Endothelial cell of umbilical vein (primary cell): Measurements from ENCODE around the gene ITGA8. TPM values are rescaled to one million over a fixed set of nuclear protein-coding genes. Genes with fewer than 3 reads are reported as not detected.

Experiments used
- BruUV-seq: library from RNA; stranded (reverse); fragments of 400-500 nt; replicated peaks from 2 replicates; lab custom pipeline; 2021; lab: Mats Ljungman, UMichigan
- CTCF ChIA-PET: fragments of 300-600, 350-600 bp; sonication (Branson Sonifier 250); formaldehyde crosslinking; loops from one replicate; lab custom pipeline; 2021; ENCODE audit warnings: antibody characterized with exemption, inconsistent platforms; lab: Charles Lee
- POLR2A ChIA-PET: fragments of 300-600, 350-600 bp; sonication (Branson Sonifier 250); formaldehyde crosslinking; loops from one replicate; lab custom pipeline; 2021; ENCODE audit warnings: antibody characterized with exemption, inconsistent platforms; lab: Charles Lee
- DNase-seq: peaks from one replicate; pipeline ENCODE4 v3.0.0-alpha.2; 2011; ENCODE audit warnings: low read depth, low spot score
- FAIRE-seq: peaks from 2 replicates; lab custom pipeline; 2011; peaks lifted over from hg19 to GRCh38; lab: Jason Lieb, UNC
- H2AFZ ChIP-seq: 2 replicates; pipeline ENCODE4 v1.6.0; 2012; ENCODE audit warnings: low read depth, low read length, control low read depth, inconsistent platforms
- H3K27ac ChIP-seq: 2 replicates; pipeline ENCODE4 v1.5.1; 2011; ENCODE audit warnings: low read depth, mild to moderate bottlenecking, control low read depth, low read length, moderate library complexity; ENCODE audit not compliant: insufficient read depth
- H3K27me3 ChIP-seq, 2 experiments: 2 replicates each; pipeline versions ENCODE4 v1.6.0 to v1.6.1; 2011; ENCODE audit warnings: low read length in 2 of 2, mixed read lengths in 1 of 2; ENCODE audit not compliant: control insufficient read depth in 2 of 2, insufficient read depth in 2 of 2
- H3K36me3 ChIP-seq, 2 experiments: 2 replicates in 1 of 2; 3 replicates in 1 of 2; pipeline ENCODE4 v1.5.1; 2011; ENCODE audit warnings: low read length in 2 of 2, mild to moderate bottlenecking in 1 of 2, moderate library complexity in 1 of 2; ENCODE audit not compliant: control insufficient read depth in 2 of 2, insufficient read depth in 2 of 2; ENCODE audit errors: extremely low read depth in 1 of 2
- H3K4me1 ChIP-seq: 3 replicates; pipeline ENCODE4 v1.5.1; 2011; ENCODE audit warnings: mild to moderate bottlenecking, low read length; ENCODE audit not compliant: control insufficient read depth, insufficient read depth; ENCODE audit errors: extremely low read depth
- H3K4me2 ChIP-seq: 2 replicates; pipeline ENCODE4 v1.6.1; 2011; ENCODE audit warnings: low read length, control low read depth, mixed read lengths; ENCODE audit not compliant: insufficient read depth
- H3K4me3 ChIP-seq, 3 experiments: fragments of 200-600 bp in 1 of 3; sonication (generic), shearing (Covaris generic) in 1 of 3; replicated peaks in 1 of 3; 2 replicates each; pipeline ENCODE4 v1.5.1; 2011 to 2016; ENCODE audit warnings: control low read depth in 3 of 3, low read length in 3 of 3, mild to moderate bottlenecking in 2 of 3, inconsistent platforms in 1 of 3, low read depth in 1 of 3, moderate library complexity in 1 of 3; ENCODE audit not compliant: insufficient read depth in 1 of 3
- H3K79me2 ChIP-seq: 2 replicates; pipeline ENCODE4 v1.6.0; 2012; ENCODE audit warnings: low read length, inconsistent platforms; ENCODE audit not compliant: control insufficient read depth, insufficient read depth
- H3K9ac ChIP-seq: replicated peaks from 2 replicates; pipeline ENCODE3; 2011; ENCODE audit warnings: low read length, control low read depth; ENCODE audit not compliant: insufficient read depth; ENCODE audit errors: extremely low read depth
- H3K9me1 ChIP-seq: replicated peaks from 3 replicates; pipeline ENCODE4 v1.6.0; 2011; ENCODE audit warnings: mild to moderate bottlenecking, low read length; ENCODE audit not compliant: control insufficient read depth, insufficient read depth; ENCODE audit errors: extremely low read depth
- H3K9me3 ChIP-seq: replicated peaks from 2 replicates; pipeline ENCODE4 v1.5.1; 2012; ENCODE audit warnings: low read length, inconsistent platforms; ENCODE audit not compliant: control insufficient read depth, insufficient read depth
- H4K20me1 ChIP-seq: replicated peaks from 2 replicates; pipeline ENCODE3; 2011; ENCODE audit warnings: mild to moderate bottlenecking, low read length; ENCODE audit not compliant: control insufficient read depth, insufficient read depth; ENCODE audit errors: extremely low read depth
- CTCF ChIP-seq, 2 donors: IDR thresholded peaks; 1 replicate in 1 of 2; 2 replicates in 1 of 2; pipeline ENCODE4 v1.5.1; 2011; ENCODE audit warnings: low read length in 2 of 2, mild to moderate bottlenecking in 2 of 2, moderate library complexity in 2 of 2, control low read depth in 1 of 2, inconsistent platforms in 1 of 2, low read depth in 1 of 2; ENCODE audit not compliant: insufficient read depth in 1 of 2; ENCODE audit errors: extremely low read depth in 1 of 2
- EZH2 ChIP-seq: IDR thresholded peaks from 2 replicates; pipeline ENCODE4 v1.6.1; 2012; ENCODE audit warnings: borderline replicate concordance, low read depth, mild to moderate bottlenecking, moderate library complexity, low read length, inconsistent platforms; ENCODE audit not compliant: severe bottlenecking
- FOS ChIP-seq: IDR thresholded peaks from 2 replicates; pipeline ENCODE4 v1.6.1; 2011; ENCODE audit warnings: mild to moderate bottlenecking, low read length, moderate library complexity, borderline replicate concordance; ENCODE audit not compliant: insufficient read depth
- GATA2 ChIP-seq: IDR thresholded peaks from 2 replicates; pipeline ENCODE4 v1.7.0; 2011; ENCODE audit warnings: low read depth, mild to moderate bottlenecking, moderate library complexity, mixed read lengths, low read length; ENCODE audit not compliant: insufficient read length, insufficient read depth
- JUN ChIP-seq: IDR thresholded peaks from 2 replicates; pipeline ENCODE4 v1.6.1; 2011; ENCODE audit warnings: borderline replicate concordance, low read depth; ENCODE audit not compliant: insufficient read length, insufficient read depth
- MYC ChIP-seq: IDR thresholded peaks from one replicate; pipeline ENCODE4 v1.6.1; 2011; ENCODE audit warnings: mild to moderate bottlenecking, low read depth, low read length
- POLR2A ChIP-seq: IDR thresholded peaks from 2 replicates; pipeline ENCODE4 v1.6.1; 2012; ENCODE audit warnings: low read depth, mild to moderate bottlenecking, control low read depth, low read length
- POLR2AphosphoS5 ChIP-seq: IDR thresholded peaks from 2 replicates; pipeline ENCODE4 v1.6.1; 2012; ENCODE audit warnings: low read depth, mild to moderate bottlenecking, control low read depth, low read length, moderate library complexity; ENCODE audit not compliant: insufficient read depth
- dilution Hi-C: fragments of 300-500 bp; cut with MboI; formaldehyde crosslinking; loops from one replicate; pipeline ENCODE4 v1.15.0; 2019; ENCODE audit warnings: low sequenced_read_pairs; ENCODE audit not compliant: extremely low pct_ligation_motif_present
- intact Hi-C: fragments of 100-400 bp; cut with micrococcal nuclease; formaldehyde crosslinking; loops from one replicate; pipeline ENCODE4 v1.10.0; 2022
- polyA plus RNA-seq, 4 experiments: library from polyadenylated mRNA; depleted of rRNA in 3 of 4; stranded (reverse) in 3 of 4; unstranded in 1 of 4; fragments of >200 nt; gene quantifications; 2 replicates each; pipeline versions ENCODE4 v1.2.1 to v1.2.3, GENCODE V29; 2011 to 2012; ENCODE audit warnings: missing spikeins in 1 of 4
- total RNA-seq: library from RNA; stranded (reverse); gene quantifications from 2 replicates; pipeline ENCODE4 v1.2.3, GENCODE V29; 2021

The ITGA8 gene
- total and polyA plus RNA-seq, 2 donors (not counting 3 experiments of a cell fraction or from before 2014, with no cell fraction given), result 0.04 to 0.40 TPM

- Histone ChIP-seq H4K20me1 (no peaks in the 10 kb centered on the region), H3K4me3 (no peak overlapping the region), H3K4me2 (no peak overlapping the region), H3K9me3 (no peaks in the 10 kb centered on the region), H3K79me2 (no peaks in the 10 kb centered on the region), H3K9ac (no peak overlapping the region), H3K27ac (no peak overlapping the region), H2AFZ (no peak overlapping the region), H3K9me1 (no peaks in the 10 kb centered on the region), H3K4me1 (no peaks in the 10 kb centered on the region), H3K27me3 (no peaks in the 10 kb centered on the region), H3K36me3 (no peaks in the 10 kb centered on the region)
- peak; percentile 68 for DNase-seq
- TF ChIP-seq POLR2AphosphoS5 (no peak), POLR2A (no peak), GATA2 (no peak), EZH2 (no peak), MYC (no peak), FOS (no peak), CTCF (IDR thresholded peaks at IDR 0.05; ENCODE audit: extremely low read depth in 1 of 2, insufficient read depth in 1 of 2, low read depth in 1 of 2, low read length in 2 of 2) (no peak), JUN (no peak)
- ChIA-PET CTCF (no interaction called here), POLR2A (no interaction called here)
- FAIRE-seq, result no peak
- no TSS peak for BruUV-seq
- dilution Hi-C loops, result no loop called here
- intact Hi-C loops, result no loop called here
Measured at GRCh38 chr10:15658069-15658702, 61.5 kb downstream of the ITGA8 start.
